Dermis microvascular lymphatic vessel endothelial cell (primary cell): Measurements from ENCODE around the gene ISG20. TPM values are rescaled to one million over a fixed set of nuclear protein-coding genes. Genes with fewer than 3 reads are reported as not detected.
"Not testable (repeated sequence)": the region's sequence is repeated elsewhere in the genome, so short reads cannot be mapped to it uniquely, and the experiment has no call there.

Experiments used
- DNase-seq, 2 donors: peaks; one replicate each; pipeline versions ENCODE4 v3.0.0 to v3.0.0-alpha.2; 2010; ENCODE audit warnings: low read depth in 2 of 2
- total RNA-seq: library from RNA; depleted of rRNA; stranded (reverse); fragments of >200 nt; gene quantifications from 2 replicates; pipeline ENCODE4 v1.2.1, GENCODE V29; 2014

ISG20 gene
- total RNA-seq, 1 donor from 2014 or later = 36.8 TPM

DNA sequence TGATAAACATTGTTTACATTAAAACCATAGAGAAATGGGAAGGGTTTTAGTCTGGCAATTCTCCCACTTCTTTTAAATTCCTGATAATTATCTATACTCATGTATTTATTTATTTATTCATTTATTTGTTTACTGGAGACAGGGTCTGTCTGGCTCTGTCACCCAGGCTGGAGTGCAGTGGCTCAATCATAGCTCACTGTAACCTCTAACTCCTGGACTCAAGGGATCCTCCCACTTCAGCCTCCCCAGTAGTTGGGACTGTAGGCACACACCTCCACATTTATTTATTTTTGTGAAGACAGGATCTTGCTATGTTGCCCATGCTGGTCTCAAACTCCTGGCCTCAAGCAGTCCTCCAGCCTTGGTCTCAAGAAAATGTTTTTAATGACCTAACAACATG, 20.1 kb upstream of the ISG20 start:
- DNase-seq = no peak

GRCh38 chr15:88619796-88620195, 19.0 kb upstream of the ISG20 start:
- no peak for DNase-seq

GRCh38 chr15:88620995-88621772, 17.6 kb upstream of the ISG20 start, which contains the start of gene AEN:
AEN (plus strand) TSS chr15:88621340; CDS start chr15:88626210, 4,870 bp downstream.
- peak; percentile 88 to 97 for DNase-seq

- DNase-seq = peak in 1 of 2 donors; percentile 69
Measured at GRCh38 chr15:88621789-88622604, 16.8 kb upstream of the ISG20 start.

- no peak for DNase-seq
Measured at GRCh38 chr15:88622605-88622975, 16.2 kb upstream of the ISG20 start.

DNA sequence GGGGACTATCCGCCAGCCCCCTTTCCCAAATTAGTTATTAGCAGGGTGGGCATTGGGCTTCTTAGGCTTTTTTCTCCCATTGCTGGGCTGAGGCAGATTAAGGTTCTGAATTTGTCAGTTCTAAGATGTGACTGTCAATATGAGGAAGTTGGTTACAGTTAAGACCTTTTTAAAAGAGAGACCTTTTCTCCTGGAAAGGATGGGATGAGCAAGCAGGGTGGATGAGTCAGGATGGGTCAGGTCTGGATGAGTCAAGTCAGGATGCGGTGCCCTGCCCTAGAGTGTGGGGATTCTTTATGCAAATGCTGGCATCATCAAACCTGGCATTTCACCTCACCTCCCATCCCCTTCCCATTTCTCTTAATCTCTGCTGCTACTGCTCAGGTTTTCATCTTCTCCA, 15.8 kb upstream of the ISG20 start:
- peak in 1 of 2 donors; percentile 86 for DNase-seq

DNA sequence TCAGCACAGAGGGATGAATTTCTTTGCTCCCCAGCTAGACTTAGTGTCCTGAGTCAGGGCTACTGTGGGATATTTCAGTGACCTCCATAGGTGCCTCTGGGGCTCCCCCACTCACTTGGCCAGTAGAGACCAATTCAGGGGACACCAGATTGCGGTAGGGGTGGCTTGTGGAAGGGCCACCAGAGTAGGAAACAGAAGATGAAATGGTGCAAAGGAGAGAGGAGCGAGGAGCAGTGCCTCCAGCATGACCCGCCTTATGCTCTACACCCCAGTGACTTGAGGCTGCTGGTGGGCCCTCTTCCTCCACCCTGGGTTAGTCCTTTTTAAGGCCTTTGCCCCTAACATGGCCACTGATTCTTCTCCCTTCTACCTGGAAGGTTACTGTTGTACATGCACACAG, 15.2 kb upstream of the ISG20 start:
- DNase-seq = no peak

- DNase-seq = peak; percentile 66 to 77
Measured at GRCh38 chr15:88624156-88624970, 14.5 kb upstream of the ISG20 start.

DNA sequence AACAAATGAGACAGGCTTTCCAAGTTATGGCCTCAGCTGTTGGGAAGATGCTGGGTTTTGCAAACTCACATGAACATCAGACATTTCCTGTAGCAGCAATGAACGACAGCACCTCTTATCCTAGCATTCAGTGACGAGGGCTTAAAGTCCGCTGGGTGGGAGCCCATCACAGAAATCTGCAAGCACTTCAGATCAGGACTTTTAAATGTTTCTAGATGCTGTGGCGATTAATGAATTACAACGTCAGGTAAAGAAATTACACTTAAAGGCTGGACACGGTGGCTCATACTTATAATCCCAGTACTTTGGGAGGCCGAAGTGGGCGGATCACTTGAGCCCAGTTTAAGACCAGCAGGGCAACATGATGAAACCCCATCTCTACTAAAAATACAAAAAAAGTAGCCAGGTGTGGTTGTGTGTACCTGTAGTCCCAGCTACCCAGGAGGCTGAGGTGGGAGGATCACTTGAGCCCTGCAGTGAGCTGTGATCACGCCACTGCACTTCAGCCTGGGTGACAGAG, 13.8 kb upstream of the ISG20 start:
- DNase-seq = no peak

GRCh38 chr15:88625943-88626741, 12.7 kb upstream of the ISG20 start:
- no peak for DNase-seq

GRCh38 chr15:88627463-88627862, 11.4 kb upstream of the ISG20 start:
- DNase-seq = no peak

GRCh38 chr15:88628018-88628654, 10.7 kb upstream of the ISG20 start:
- DNase-seq = no peak

DNA sequence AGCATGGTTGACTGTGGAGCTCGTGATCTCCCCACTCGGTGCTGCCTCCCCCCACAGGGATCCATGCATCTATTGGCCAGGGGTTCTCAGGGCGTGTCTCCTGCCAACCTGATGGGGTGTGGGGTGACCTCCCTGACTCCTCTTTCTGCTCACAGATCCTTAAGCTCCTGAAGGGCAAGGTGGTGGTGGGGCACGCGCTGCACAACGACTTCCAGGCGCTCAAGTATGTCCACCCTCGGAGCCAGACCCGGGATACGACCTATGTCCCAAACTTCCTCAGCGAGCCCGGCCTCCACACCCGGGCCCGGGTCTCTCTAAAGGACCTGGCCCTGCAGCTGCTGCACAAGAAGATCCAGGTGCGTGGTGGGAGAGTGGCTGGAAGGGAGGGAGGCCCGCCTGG, 9.7 kb upstream of the ISG20 start:
- no peak for DNase-seq

DNA sequence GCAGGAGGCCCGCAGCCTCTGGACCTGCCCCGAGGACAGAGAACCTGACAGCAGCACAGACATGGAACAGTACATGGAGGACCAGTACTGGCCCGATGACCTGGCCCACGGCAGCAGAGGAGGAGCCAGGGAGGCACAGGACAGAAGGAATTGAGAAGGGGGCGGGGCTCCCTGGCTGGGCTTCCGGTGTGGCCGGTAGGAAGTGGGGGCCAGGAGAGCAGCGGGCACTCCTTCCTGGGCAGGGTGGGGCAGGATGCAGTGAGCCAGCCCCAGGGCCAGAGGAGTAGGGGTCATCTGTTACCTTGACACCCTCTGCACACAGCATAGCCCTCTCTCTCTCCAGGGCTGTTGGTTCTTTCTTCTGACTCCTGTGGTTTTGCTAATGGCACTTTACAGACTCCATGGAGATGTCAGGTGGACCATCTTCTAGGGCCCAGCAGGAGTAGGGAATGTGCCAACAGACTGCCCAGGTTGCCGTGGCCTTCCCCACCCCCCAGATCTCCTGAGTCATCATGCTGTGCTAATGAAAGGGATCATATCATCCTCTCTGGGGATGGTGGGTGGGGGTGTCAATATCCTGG, 8.6 kb upstream of the ISG20 start:
- DNase-seq = peak; percentile 72 to 83

DNA sequence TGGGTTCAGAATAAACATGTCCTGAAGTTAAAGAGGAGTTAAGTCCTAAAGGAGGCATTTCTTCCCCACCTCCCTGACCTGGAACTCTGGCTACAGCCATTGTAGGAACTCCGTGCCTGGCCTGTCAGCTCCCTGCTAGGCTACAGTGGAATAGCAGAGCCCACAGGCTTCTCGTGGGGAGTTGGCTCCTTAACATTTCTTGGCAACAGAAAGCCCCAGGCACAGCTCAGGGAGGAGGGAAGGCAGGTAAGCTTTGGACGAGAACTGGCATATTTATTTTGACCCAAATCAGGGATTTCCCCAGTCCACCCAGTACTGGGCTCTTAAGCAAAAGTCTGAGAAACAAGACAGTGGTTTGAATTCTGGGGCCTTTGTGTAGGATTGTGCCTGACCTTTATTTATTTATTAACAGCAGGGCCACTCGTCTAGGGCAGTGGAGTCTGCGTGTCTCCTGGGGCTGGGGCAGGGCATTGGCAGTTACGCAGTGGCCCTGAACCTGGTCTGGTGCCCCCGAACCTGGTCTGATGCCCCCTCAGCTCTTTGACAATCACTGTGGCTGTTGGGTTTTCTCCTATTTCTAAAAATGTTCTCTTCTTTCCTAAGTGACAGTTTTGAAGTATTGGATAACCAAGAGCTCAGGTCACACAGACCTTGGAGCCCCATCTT, 7.9 kb upstream of the ISG20 start:
- DNase-seq = no peak

DNA sequence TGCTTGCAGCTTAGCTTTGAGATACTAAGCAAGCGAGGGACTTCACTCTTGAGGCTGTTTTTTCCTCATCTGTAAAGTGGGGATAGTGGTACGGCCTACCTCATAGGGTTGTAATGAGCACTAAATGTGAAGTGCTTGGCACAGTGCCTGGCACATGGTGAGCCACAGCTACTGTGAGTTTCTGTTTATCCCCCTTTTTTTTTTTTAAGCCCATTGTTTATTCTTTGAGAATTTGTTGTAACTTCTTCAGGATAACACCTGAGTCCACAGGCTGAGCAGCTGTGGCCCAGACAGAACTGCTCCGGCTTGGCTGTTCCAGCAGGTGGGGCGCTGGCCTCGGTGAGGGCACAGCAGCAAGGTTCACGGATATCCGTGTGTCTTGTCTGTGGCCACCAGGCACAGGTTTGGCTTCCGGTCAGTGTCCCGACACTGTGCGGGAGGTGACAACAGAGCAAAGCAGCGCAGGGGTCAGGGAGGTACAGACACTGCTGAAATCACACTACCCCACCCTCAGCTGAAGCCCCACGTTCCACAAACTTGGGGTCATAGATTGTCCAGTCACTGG, 7.3 kb upstream of the ISG20 start:
- peak; percentile 50 to 81 for DNase-seq

DNA sequence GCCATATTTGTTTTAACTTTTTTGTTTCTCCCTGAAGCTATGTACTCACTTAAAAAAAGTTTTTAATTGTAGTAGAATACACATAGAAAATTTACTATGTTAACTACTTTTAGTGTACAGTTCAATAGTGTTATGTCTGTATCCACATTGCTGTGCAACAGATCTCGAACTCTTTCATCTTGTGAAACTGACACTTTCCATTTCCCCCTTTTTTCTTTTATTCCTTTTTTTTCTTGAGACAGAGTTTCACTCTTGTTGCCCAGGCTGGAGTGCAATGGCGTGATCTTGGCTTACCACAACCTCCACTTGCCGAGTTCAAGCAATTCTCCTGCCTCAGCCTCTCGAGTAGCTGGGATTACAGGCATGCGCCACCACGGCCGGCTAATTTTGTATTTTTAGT, 6.0 kb upstream of the ISG20 start:
- DNase-seq = not testable (repeated sequence)

DNA sequence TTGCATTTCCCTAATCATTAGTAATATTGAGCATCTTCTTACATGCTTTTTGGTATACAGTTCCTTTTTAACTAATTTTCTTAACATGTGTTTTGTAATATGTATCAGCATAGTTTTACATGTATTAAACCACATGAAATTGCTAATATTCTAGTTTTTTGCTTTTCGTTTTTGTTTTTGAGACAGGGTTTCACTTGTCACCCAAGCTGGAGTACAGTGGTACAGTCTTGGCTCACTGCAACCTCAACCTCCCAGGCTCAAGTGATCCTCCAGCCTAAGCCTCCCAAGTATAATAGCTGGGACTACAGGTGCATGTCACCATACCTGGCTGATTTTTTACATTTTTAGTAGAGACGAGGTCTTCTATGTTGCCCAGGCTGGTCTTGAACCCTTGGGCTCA, 4.4 kb upstream of the ISG20 start:
- no peak for DNase-seq

- DNase-seq = peak in 1 of 2 donors; percentile 20
Measured at GRCh38 chr15:88635318-88635717, 3.5 kb upstream of the ISG20 start.
